ENCODE measurements around the gene FZD7.

FZD7 gene

DNA sequence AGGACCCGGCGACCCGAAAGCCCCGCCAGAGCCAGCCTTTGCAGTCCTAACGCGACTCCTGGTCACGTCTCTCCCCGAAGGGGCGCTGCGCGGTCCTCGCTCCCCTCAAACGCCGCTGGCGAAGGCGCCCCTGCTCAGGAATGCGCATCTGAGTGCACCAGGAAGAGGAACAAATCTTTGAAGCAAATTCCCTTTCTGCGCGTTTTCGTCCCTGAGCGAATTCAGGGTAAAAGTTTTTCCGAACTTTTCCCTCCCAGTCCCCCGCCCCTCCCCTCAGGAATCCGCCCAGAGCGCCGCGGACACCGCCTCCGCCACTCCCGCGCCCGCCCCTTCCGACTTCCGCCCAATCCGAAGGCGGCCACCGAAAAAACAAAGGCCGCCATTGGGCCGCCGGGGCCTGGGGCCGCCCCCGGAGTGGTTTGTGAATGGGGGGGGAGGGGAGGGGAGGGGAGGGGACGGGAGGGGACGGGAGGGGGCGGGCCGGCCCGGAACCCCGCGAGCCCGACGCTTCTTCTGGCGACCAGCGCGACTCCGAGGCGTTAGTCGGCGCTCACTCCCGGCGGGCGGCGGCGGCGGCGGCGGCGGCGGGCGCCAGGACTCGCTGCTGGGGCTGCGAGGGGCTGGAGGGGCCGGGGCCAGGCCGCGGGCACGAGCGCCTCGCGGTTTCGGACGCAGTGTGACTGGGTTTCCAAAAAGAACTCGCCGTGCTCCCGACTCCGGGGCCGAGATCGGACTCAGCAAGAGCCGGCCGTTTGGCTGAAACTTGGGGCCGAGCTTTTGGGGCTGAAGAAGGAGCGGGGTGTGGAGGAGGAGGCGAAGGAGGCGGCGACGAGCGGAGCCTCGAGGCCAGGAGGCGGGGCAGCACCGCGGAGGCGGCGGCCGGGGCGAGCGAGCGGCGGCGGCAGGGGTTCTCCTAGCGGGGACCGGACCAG is at the start of gene FZD7:
FZD7 (plus strand) TSS at position 539 of the 932 bp plus-strand sequence. CDS start 793 bp downstream, outside the sequence.
- peak; percentile 91 for DNase-seq (ENCODE audit: low spot score)

DNA sequence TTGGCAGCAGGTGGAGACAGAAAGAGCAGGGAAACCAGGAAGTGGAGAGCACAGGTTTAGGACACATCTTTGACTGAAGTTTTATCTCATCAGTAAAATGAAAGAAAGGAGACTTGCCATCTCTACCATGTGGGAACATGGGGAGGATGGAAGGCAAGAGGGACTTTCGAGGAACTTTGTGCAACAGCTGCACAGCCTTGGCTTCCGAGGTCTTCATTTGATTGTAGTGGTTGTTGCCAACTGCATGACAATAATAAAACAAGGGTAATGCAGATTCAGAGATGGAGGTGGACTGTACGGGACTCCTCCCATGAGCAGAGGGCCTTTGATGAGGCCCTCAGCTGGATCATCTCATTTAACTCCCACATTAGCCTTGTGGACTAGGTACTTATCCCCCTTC is 49.3 kb upstream of the FZD7 start:
- no peak for DNase-seq (ENCODE audit: low spot score)

DNA sequence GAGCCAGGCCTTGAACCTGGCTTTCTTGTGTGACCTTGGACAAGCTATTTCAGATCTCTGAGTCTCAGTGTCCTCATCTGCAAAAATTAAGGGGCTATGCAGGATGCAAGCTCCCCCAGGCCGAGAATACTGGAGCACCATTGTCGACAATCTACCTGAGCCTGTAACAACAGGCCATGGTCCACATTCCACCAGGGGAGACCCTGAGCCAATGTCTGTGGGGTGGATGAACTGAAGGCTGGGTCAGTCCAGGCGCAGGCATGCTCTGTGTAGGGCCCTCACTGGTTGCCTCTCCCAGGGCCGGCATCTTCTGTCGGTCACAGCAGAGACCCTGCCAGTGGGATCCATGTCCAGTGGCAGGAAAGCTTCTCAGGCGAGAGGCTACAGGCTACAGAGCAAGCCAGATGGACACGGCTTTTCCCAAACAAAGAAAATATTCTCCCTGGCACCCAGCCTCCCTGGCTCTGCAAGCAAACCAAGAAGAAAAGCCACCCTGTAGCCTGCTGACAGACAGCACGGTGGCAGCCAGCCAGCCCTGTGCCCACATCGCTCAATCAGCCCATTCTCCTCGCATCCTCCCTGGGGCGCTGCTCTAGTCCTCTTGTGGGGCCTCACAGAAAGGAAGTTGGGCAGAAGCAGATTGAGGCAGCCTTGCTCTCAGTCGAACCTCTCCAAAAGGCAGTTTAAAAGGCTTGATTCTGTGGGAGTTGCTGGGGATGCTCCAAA is 48.7 kb upstream of the FZD7 start:
- no peak for DNase-seq (ENCODE audit: low spot score)

DNA sequence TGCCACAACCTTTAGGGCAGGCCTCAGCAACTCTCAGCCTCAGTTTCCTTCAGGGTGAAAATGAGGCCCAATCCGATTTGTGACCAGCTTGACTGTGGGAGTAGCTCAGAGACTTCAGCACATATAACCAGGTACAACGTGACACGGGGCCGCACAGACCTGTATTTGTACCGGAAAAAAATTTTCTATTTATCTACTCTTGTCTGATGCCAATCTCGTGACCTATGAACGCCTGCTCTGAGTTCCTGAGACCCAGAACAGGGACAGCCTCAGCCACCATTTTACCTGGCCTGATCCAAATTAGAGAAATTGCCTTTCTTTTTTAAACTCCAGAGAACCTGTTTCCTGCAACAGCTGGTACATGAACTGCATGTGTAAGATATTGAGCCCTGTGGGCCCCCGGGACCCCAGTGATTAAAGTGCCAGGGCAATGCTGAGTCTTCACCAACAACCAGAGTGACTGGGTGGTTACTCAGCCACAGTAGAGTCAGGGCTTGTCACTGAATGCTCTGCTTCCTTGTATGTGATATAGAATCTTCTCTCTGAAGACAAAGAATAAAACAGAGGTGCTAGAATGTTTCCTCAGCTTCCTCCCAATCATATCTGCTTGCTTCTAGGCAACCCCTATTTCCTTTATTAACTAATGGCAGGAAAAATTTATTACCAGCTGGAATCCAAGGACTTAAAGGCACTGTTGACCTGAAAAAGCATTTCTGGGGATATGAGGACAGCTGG is 47.8 kb upstream of the FZD7 start:
- no peak for DNase-seq (ENCODE audit: low spot score)

DNA sequence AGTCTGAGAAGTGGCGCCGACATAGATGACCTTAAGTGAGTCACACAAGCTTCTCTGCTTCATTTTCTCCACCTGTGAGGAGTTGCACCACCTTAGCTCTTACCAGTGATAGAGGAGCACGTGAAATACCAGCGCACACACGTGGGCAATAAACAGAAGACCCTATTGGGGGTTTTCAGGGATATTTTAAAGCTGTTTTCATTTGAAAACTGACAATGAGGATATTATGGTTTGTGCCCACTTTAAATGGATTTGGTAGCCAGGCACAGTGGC is 47.3 kb upstream of the FZD7 start:
- DNase-seq (ENCODE audit: low spot score), result no peak

DNA sequence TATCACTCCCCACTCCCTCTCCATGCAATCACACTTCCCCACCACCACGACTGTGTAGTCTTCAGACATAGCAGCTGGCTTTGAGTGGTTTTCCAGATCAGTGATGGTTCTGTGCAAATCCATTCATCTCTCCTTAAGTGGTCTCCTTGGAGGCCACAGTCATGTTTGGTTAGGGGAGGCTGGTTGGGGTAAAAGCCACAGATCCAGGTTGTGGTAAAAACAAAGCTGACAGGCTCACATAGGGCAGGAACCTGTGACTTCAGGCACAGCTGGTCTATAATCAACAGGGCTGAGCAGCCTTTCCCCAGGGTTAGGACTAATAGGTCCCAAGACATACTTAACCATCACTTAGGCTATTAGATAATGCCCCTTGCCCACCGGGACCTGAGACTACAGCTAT is 46.2 kb upstream of the FZD7 start:
- DNase-seq (ENCODE audit: low spot score), result no peak

DNA sequence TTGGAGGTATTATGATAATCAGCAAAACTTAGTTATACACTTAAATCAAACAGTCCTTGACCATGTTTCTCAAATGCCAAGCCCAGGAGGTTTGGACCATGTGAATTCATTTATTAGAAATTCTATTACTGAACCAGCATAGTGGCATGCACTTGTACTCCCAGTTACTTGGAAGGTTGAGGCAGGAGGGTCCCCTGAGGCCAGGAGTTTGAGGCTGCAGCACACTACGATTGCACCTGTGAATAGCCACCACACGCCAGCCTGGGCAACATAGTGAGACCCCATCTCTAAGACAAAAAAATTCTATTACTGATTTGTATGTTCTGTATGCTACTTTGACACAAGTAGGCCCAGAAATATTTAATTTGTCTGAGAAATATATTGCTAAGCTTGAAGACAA is 43.6 kb upstream of the FZD7 start:
- no peak for DNase-seq (ENCODE audit: low spot score)

DNA sequence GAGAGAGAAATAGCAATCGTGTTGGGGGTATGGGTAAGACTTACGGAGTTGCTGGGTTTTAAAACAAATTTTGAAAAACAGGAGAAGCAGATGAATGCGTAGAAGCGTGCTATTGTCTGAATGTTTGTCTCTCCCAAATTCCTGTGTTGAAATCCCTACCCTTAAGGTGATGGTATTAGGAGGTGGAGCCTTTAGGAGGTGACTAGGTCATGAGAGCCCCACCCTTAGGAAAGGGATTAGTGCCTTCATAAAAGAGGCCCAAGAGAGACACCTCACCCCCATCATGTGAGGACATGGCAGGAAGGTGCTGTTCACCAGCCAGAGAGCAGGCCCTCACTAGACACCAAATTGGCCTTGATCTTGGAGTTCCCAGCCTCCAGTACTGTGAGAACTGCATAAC is 40.7 kb upstream of the FZD7 start:
- DNase-seq (ENCODE audit: low spot score), result no peak

DNA sequence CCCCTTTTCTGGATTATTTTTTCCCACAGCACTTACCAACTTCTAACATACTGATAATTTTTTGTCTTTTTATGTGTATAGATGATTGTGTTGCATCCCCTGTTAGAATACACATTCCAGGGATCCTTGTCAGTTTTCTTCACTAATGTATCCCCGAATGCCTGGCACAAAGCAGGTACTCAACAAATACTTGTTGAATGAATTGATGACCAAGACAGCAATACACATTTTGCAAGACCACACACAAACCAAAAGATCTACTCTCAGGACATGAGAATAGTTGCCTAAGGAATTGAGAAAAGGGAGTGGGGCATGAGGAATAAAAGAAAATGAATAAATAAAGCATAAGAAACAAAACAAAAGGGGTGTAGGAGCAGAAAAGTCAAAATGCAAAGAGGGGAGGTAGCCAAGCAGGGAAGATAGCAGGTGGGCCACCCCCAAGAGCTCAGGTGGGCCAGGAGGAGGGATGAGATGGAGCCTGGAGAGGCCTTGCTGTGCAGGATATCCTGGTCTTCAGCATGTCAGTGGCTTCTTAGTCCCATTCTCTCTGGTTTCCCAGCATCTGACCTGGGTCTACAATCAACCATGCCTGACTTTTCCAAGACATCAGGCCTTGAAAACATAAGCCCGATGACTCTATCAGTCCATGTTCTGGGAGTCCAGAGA is 38.5 kb upstream of the FZD7 start:
- DNase-seq (ENCODE audit: low spot score), result no peak

DNA sequence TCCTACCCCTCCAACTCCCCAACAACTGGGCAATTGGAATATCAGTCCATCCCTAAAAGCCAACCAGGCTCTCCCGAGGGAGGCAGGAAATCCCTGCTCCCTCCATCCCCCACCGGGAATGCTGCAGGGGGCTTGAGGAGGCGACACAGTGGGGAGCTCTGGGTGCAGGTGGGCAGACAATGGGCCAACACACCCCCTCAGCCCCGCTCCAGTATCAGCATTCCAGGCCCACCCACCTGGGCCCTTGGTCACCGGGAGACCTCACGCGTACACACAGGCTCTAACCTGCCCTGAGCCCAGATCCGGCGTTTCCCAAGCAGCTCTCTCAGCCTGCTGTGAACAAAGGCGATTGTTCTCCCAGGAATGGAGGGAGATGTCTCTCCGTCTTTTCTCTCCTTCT is 37.6 kb upstream of the FZD7 start:
- DNase-seq (ENCODE audit: low spot score), result peak; percentile 78

DNA sequence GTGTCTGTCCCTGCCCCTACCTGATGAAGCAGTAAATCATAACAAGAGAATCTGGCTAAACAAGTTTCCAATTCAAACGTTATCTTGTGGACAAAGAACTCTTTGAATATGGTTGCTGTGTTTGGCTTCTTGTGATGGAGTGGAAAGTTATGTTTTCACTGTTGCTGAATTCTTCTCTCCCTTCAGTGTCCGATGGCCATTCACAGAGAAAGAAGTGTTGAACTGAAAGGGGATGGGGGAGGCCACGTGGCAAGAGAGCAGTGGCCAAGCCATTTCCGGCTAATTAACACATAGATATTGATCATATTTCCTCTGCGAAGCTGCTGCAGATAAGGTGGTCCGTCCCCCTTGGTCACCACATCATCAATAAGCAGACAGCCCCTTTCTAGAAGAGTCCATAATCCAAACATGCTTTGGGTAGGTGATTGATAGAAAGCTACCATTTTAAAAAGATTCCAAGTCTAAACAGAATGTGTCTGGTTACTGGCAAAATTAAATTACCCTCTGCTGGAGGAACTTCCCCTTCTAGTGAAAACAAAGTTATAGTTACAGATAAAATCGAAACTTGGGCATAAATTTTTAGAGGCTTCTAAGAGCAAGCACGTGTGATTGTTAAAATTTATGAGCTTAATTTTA is 36.9 kb upstream of the FZD7 start:
- DNase-seq (ENCODE audit: low spot score), result no peak

DNA sequence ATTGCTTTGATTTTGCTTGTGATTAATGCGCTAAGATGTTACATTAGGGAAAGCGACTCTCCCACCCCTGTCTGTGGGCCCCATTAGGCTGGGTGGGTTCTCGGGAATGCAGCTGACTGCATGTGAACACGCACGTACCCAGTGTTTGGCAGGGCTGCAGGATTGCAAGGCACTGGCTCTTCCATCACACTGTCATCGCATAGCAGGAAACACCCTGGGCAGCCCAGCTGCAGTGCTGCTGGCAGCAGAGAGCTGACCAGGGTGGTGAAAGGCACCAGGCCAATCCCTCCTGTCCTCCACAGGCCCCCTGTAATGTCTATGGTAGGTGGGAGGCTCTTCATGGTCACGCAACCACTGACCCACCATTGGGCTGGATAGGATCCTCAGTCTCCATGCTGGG is 34.4 kb upstream of the FZD7 start:
- no peak for DNase-seq (ENCODE audit: low spot score)

DNA sequence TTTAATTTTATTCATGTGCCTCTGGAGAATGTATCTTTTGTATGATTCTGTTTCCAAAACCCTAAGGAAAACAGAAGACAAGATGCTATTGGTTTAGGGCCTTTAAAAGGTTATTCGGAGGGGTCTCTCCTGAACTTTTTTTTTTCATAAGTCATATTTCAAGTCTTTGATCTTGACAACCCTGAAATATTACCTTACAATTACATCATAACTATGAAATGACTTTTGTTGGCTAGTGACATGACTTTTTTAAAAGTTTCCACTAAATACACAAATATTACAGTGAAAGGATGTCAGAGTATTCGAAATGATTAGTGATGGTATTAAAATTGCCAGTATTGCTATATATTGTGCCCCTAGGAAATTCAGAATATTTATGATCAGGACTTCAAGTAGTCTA is 31.8 kb upstream of the FZD7 start:
- DNase-seq (ENCODE audit: low spot score), result no peak

DNA sequence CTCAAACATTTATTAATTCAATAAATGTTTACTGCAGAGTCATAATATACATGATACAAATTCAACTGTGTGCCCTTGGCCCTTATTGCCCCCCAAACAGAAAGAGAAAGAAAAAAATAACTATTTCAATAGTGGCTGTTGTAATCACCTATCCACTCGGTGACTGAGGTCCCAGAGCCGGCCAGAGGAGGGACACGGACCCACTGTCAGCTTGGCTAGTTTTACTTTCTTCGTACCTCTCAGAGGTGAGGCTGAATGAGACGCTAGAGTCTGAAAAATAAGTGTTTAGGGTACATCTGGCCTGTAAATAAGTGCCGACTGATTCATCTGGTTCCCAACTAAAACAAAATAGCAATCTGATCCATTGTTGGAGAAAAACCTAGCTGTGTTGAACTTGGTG is 31.3 kb upstream of the FZD7 start:
- no peak for DNase-seq (ENCODE audit: low spot score)

DNA sequence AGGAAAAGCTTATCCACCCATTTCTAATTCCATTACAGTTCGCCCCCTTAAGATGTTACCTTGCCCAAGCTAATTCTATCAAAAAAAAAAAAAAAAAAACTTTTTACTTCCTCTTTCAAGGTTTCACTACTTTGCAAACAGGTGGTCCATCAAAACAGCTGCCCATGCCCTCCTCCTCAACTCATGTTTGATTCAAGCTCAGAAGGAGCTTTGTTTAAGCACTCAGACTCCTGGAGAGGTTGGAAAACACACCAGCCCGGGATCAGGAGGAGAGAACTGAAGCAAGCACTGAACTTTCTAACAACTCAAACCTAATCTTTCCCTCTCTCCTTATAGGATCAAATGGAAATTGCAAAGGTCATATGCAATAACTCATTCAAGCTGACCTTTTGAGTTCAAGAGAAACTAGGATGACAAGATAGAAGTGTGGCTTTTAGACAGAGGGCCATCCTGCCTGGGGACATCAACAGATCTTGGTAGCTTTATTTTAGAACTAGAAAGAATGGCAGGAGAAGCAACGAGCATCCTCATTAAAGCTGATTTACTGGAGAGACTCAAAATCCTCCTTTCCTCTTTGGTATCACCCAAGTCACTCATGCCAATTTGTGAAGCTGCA is 28.3 kb upstream of the FZD7 start:
- DNase-seq (ENCODE audit: low spot score), result no peak

DNA sequence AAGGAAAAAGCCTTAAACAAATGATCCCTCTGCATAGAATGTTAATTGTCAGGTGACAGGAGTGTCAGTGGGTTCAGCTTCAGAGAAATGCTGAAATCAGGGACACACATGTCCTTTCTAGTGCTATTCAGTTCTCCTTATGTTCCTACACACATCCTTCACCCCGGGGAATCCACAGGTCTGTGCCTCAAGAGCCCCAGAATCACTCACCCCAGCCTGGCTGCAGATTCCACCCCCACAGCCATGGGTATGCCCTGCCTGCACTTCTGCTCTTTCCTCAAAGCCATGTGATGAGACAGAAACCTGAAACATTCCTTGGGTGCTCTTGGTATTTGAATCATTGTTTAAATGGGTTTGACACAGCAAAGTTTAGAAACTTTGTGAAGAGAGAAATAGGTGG is 27.4 kb upstream of the FZD7 start:
- no peak for DNase-seq (ENCODE audit: low spot score)

DNA sequence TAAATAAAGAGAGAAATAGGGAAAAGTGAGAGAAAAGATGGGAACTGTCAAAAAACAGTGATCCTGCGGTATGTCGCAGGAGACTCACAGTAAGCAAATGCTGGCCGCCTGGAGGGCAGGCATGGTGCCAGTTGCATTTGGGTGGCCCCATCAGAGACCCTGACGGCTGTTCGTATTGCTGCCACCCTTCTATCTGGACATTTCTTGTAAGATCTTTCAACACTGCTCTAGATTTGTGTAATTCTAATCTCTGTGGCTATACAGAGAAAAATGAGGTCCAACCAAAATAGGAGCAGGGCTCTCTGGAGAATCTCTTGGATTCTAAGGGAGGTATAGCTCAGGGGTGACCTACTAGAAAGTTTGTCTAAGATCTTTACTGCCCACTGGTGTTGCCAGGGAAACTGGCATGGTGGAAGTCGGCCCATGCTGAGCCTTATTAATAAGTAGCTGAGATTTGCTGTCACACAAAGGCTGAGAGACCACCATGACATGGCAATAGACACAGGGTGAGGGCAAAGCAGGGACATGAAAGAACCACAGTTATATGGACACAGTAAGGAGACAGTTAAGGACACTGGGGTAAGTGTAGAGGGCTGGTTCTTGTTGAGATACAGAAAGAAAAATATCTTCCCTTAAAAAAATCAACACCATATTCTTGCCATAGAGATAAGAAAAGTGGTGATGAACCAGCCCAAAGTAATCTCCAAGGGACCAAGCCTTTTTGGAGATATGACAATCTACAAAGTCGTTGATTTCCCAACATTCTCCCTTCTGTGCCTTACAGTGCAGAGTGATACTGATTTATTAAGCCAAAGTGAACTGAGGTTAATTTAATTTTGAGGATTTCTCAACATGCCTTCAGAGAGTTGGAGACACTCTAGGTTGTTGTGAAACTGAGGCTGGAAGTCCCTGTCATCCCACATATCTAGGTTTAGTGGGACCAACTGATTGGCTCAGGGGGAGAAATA is 26.4 kb upstream of the FZD7 start:
- DNase-seq (ENCODE audit: low spot score), result no peak

DNA sequence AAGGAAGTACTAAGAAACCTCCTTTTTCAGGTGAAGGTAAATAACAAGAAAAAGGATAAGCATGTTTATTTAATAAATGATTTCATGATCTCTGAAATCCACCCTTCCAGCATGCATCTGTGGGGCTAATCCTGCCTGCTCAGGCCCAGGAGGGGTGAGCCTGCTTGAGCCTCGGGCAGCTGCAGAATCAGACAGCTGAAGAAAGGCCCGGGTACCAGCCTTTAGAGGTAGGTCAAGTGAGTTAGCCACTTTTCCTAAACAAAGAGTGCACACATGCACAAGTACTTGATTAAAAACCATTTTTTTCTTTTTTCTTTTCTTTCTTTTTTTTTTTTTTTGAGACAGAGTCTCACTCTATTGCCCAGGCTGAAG is 25.7 kb upstream of the FZD7 start:
- no peak for DNase-seq (ENCODE audit: low spot score)

DNA sequence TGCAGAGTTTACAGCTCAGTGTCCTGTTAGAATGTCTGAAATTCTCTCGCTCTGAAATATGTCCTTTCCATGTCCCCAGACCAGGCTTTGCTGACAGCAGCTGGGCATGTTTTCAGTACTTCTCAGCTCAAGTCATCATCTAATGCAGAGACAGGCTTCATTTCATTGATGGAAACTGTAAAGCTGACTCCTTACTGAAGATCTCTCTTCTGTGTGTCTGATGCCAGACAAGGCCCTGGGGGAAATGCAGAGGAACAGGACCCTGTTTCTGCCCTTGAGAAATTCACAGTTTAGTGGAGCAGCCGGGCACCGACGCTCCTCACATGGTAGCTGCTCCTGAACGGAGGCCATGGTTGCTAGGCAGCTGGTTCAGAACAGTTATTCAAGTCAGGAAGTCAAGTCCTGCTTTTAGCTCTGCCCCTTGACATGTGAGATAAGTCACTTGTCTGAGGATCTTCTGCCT is 24.6 kb upstream of the FZD7 start:
- no peak for DNase-seq (ENCODE audit: low spot score)

DNA sequence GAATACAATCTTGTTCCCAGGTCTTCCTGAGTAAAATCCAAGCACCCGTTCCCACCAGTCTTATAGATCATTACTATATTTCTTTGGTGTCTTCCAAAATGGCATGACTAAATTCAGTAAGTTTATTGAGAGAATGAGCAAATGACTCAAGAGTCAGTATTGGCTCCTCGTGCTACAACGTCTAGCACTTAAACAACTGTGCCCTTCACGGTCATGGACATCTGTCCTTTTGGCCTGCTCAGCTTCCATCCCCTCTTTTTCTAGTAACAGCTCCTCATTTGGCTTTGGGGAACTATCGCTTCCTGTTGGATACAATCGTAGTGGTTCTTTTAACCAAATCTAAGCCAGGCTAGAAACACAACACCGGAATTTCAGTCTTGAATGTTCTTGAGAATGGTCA is 24.1 kb upstream of the FZD7 start:
- no peak for DNase-seq (ENCODE audit: low spot score)

Measured in iPS-NIHi11 (cell line).